H1 (cell line): Measurements from ENCODE around the gene VRK3. TPM values are rescaled to one million over a fixed set of nuclear protein-coding genes. Genes with fewer than 3 reads are reported as not detected.
A peak's percentile ranks its signal among the peaks of the same experiment; 100 is the strongest.

Source experiments
- CBX5 ChIP-seq: fragments of 300-800, 300-1000 bp; sonication (generic); IDR thresholded peaks from 2 replicates; pipeline ENCODE4 v1.7.1; 2016; ENCODE audit warnings: antibody characterized with exemption, low read length, low read depth
- CBX8 ChIP-seq: fragments of 300-800, 300-1000 bp; sonication (generic); IDR thresholded peaks from 2 replicates; pipeline ENCODE4 v1.7.1; 2016; ENCODE audit warnings: low read depth, low read length, borderline replicate concordance
- CHD2 ChIP-seq: IDR thresholded peaks from 2 replicates; pipeline ENCODE4 v1.6.1; 2012; ENCODE audit warnings: low read length, improper control_type of control experiment
- CREB1 ChIP-seq: IDR thresholded peaks from 2 replicates; pipeline ENCODE4 v1.6.1; 2012; ENCODE audit warnings: inconsistent platforms
- CTBP2 ChIP-seq: IDR thresholded peaks from 2 replicates; pipeline ENCODE4 v1.7.0; 2011; ENCODE audit warnings: borderline replicate concordance, mild to moderate bottlenecking, moderate library complexity, mixed read lengths, low read length; ENCODE audit not compliant: insufficient read depth, insufficient read length
- GABPA ChIP-seq: IDR thresholded peaks from 2 replicates; pipeline ENCODE4 v1.6.1; 2011; ENCODE audit warnings: mild to moderate bottlenecking, low read length, moderate library complexity, borderline replicate concordance; ENCODE audit not compliant: insufficient read depth
- JUND ChIP-seq: IDR thresholded peaks from 2 replicates; pipeline ENCODE4 v1.6.1; 2011; ENCODE audit warnings: mild to moderate bottlenecking, improper control_type of control experiment, low read length
- KDM1A ChIP-seq: fragments of 200-600, 300-600 bp; sonication (generic); IDR thresholded peaks from 2 replicates; pipeline ENCODE4 v1.7.1; 2016; ENCODE audit warnings: mild to moderate bottlenecking, low read length, borderline replicate concordance
- KDM5A ChIP-seq: fragments of 200-600 bp; IDR thresholded peaks from 2 replicates; pipeline ENCODE4 v1.7.1; 2012; ENCODE audit warnings: mild to moderate bottlenecking, low read length, inconsistent platforms, mixed read lengths
- NANOG ChIP-seq: IDR thresholded peaks from 2 replicates; pipeline ENCODE4 v1.6.1; 2011; ENCODE audit warnings: low read length, low read depth, mild to moderate bottlenecking, inconsistent platforms; ENCODE audit not compliant: insufficient read depth, poor library complexity, severe bottlenecking
- PHF8 ChIP-seq: fragments of 200-600 bp; sonication (generic); conservative IDR thresholded peaks from 2 replicates; pipeline ENCODE4 v1.7.1; 2012; ENCODE audit warnings: low read depth, mild to moderate bottlenecking, inconsistent platforms, low read length, moderate library complexity
- POLR2A ChIP-seq, 2 experiments: IDR thresholded peaks; 1 replicate in 1 of 2; 2 replicates in 1 of 2; pipeline ENCODE4 v1.6.1; 2011; ENCODE audit warnings: low read depth in 2 of 2, low read length in 2 of 2, mild to moderate bottlenecking in 2 of 2; ENCODE audit errors: control extremely low read depth in 1 of 2
- POLR2AphosphoS5 ChIP-seq: IDR thresholded peaks from 2 replicates; pipeline ENCODE4 v1.6.1; 2011; ENCODE audit warnings: low read depth, low read length
- SIN3A ChIP-seq, 2 experiments: IDR thresholded peaks in 1 of 2; conservative IDR thresholded peaks in 1 of 2; 2 replicates each; pipeline ENCODE4 v1.6.1; 2011 to 2012; ENCODE audit warnings: low read length in 2 of 2, improper control_type of control experiment in 1 of 2, low read depth in 1 of 2, mild to moderate bottlenecking in 1 of 2
- TEAD4 ChIP-seq: IDR thresholded peaks from 2 replicates; pipeline ENCODE4 v1.6.1; 2012; ENCODE audit warnings: low read depth, low read length, inconsistent platforms, mixed read lengths
- YY1 ChIP-seq: IDR thresholded peaks from 2 replicates; pipeline ENCODE4 v1.6.1; 2011; ENCODE audit warnings: low read depth, mild to moderate bottlenecking, low read length
- polyA plus RNA-seq, 7 experiments: library from polyadenylated mRNA; depleted of rRNA in 3 of 7; stranded (reverse) in 5 of 7; unstranded in 2 of 7; fragments of >200 nt in 5 of 7; fragments of 200-250 nt in 2 of 7; gene quantifications; 1 replicate in 5 of 7; 2 replicates in 1 of 7; 4 replicates in 1 of 7; pipeline versions ENCODE4 v1.2.1 to v1.2.3, GENCODE V29; 2011 to 2013; ENCODE audit warnings: missing spikeins in 2 of 7, mixed read lengths in 2 of 7
- total RNA-seq: library from RNA; stranded (reverse); fragmentation: NEBNext Ultra II Directional; extraction: Animal tissue kit (Norgen Biotek cat#: 25700); gene quantifications from 2 replicates; pipeline ENCODE4 v1.2.1, GENCODE V29; 2021
- TF ChIP-seq, protein P1 (sequence below): IDR thresholded peaks from 2 replicates; pipeline ENCODE4 v1.6.1; 2012; ENCODE audit warnings: inconsistent platforms

Gene VRK3
- total and polyA plus RNA-seq, 2 of the 8 experiments (the other 6 are each of a cell fraction or from before 2014, with no cell fraction given) = 21.3 to 36.1 TPM

DNA sequence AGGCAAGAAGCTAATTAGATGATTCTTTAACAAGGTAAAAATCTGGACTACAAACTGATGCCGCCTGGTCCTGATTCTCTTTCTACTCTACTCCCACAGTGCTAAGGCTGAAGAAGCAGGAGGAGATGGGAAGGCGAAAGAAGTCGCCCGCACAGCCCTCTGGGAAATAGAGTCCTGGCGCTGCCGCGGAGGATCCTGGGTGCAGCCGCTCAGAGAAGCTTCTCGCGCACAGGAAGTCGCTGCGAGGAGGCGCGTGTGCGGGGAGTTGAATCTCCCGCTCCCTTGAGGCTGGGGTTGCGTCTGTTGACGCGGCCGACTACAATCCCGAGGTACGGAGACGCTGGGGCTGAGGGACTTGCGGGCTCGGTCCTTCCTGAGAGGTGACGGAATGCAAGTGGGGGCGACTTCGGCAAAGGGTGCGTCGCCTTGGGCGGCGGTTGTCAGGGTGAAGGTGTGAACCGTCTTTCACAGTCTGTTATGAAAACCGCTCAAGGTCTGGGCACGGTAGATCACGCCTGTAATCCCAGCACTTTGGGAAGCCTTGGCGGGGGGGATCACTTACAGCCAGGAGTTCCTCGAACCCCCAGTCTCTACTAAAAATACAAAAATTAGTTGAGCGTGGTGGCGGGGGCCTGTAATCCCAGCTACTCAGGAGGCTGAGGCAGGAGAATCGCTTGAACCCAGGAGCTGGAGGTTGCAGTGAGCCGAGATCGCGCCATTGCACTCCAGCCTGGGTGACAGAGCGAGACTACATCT is 800 bp upstream of the VRK3 start, which contains the start of gene ZNF473 (continued):
- TF ChIP-seq KDM5A = no peak; the same call in 1 of the 2 replicates
- TF ChIP-seq JUND = no peak
- TF ChIP-seq NANOG = no peak
- TF ChIP-seq CREB1 = peak; percentile 66; the same call in 1 of the 2 replicates
- TF ChIP-seq, protein P1, sequence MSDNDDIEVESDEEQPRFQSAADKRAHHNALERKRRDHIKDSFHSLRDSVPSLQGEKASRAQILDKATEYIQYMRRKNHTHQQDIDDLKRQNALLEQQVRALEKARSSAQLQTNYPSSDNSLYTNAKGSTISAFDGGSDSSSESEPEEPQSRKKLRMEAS = peak; percentile 99
- TF ChIP-seq CHD2 = peak; percentile 35; the same call in 1 of the 2 replicates
- no peak for TF ChIP-seq TEAD4
- TF ChIP-seq POLR2AphosphoS5 = peak; percentile 68
- peak; percentile 73 to 89; a peak in 2 of 4 replicates for TF ChIP-seq SIN3A (conservative IDR thresholded peaks at IDR 0.05 in 1 of 2, IDR thresholded peaks at IDR 0.05 in 1 of 2; ENCODE audit: low read depth in 1 of 2, low read length in 2 of 2)
- TF ChIP-seq PHF8 = peak; percentile 73
- peak in 1 of 2 experiments; percentile 49; a peak in 1 of 3 replicates for TF ChIP-seq POLR2A (IDR thresholded peaks at IDR 0.05; ENCODE audit: control extremely low read depth in 1 of 2, low read depth in 2 of 2, low read length in 2 of 2)
- no peak for TF ChIP-seq CBX5
- no peak for TF ChIP-seq GABPA
- TF ChIP-seq CTBP2 = no peak
- peak; percentile 25; the same call in 1 of the 2 replicates for TF ChIP-seq KDM1A
- no peak for TF ChIP-seq CBX8
- TF ChIP-seq YY1 = no peak
